SU-DHL-6 (cell line): Measurements from ENCODE around the gene SESN1.

ENCODE experiments used
- H2AFZ ChIP-seq: fragments of 200-600 bp; sonication (generic); 2 replicates; pipeline ENCODE4 v1.6.1; 2014; ENCODE audit warnings: low read depth, mild to moderate bottlenecking, moderate library complexity, mixed read lengths, antibody characterized with exemption, low read length; ENCODE audit not compliant: severe bottlenecking
- H3F3A ChIP-seq: fragments of 200-600 bp; shearing (Covaris generic); 2 replicates; pipeline ENCODE4 v1.6.0; 2016; ENCODE audit warnings: antibody characterized with exemption, mild to moderate bottlenecking; ENCODE audit not compliant: insufficient read depth
- H3K27ac ChIP-seq: fragments of 200-600 bp; sonication (generic); 2 replicates; pipeline ENCODE4 v1.5.1; 2016; ENCODE audit warnings: low read depth, mild to moderate bottlenecking, low read length, moderate library complexity, mixed read lengths
- H3K27me3 ChIP-seq: fragments of 200-600 bp; sonication (generic), shearing (Covaris generic); 2 replicates; pipeline ENCODE4 v1.6.0; 2014; ENCODE audit warnings: mild to moderate bottlenecking, low read length
- H3K36me3 ChIP-seq: fragments of 200-600 bp; sonication (generic); 2 replicates; pipeline ENCODE4 v1.6.1; 2014; ENCODE audit warnings: mild to moderate bottlenecking, low read length, mixed read lengths
- H3K4me2 ChIP-seq: fragments of 300-600, 200-600 bp; shearing (Covaris generic), sonication (generic); 2 replicates; pipeline ENCODE4 v1.6.0; 2014; ENCODE audit warnings: low read length, low read depth, mild to moderate bottlenecking; ENCODE audit not compliant: poor library complexity, severe bottlenecking
- H3K4me3 ChIP-seq: fragments of 200-600 bp; sonication (generic); 2 replicates; pipeline ENCODE4 v1.5.1; 2014; ENCODE audit warnings: antibody characterized with exemption, low read length, mild to moderate bottlenecking, mixed read lengths; ENCODE audit not compliant: insufficient read depth, poor library complexity, severe bottlenecking
- H3K79me2 ChIP-seq: fragments of 200-600 bp; sonication (generic); 2 replicates; pipeline ENCODE4 v1.6.1; 2014; ENCODE audit warnings: mild to moderate bottlenecking, low read length, moderate library complexity; ENCODE audit not compliant: insufficient read depth
- H3K9ac ChIP-seq: fragments of 200-600 bp; sonication (generic); 2 replicates; pipeline ENCODE4 v1.7.0; 2014; ENCODE audit warnings: mild to moderate bottlenecking, low read length
- H3K9me2 ChIP-seq: fragments of 200-600 bp; sonication (generic); replicated peaks from 2 replicates; pipeline ENCODE4 v1.6.1; 2014; ENCODE audit warnings: low read length; ENCODE audit not compliant: insufficient read depth
- H3K9me3 ChIP-seq: fragments of 200-600 bp; sonication (generic); 2 replicates; pipeline ENCODE4 v1.6.1; 2014; ENCODE audit warnings: low read length, mixed read lengths; ENCODE audit not compliant: insufficient read depth
- H4K20me1 ChIP-seq: fragments of 200-600 bp; sonication (generic); 2 replicates; pipeline ENCODE4 v1.6.1; 2014; ENCODE audit warnings: low read depth, mild to moderate bottlenecking, antibody characterized with exemption, low read length, moderate library complexity, mixed read lengths
- EZH2phosphoT487 ChIP-seq: fragments of 200-600 bp; sonication (generic), shearing (Covaris generic); conservative IDR thresholded peaks from 2 replicates; pipeline ENCODE4 v1.6.1; 2018; ENCODE audit warnings: mild to moderate bottlenecking, antibody characterized with exemption, low read length, moderate library complexity, mixed read lengths
- TF ChIP-seq, protein P1 (sequence below): fragments of 200-600 bp; sonication (generic); IDR thresholded peaks from one replicate; pipeline ENCODE4 v1.5.1; 2017; ENCODE audit warnings: antibody characterized with exemption, mild to moderate bottlenecking, low read length, moderate library complexity; ENCODE audit not compliant: insufficient read depth, poor library complexity, severe bottlenecking

SESN1 gene

DNA sequence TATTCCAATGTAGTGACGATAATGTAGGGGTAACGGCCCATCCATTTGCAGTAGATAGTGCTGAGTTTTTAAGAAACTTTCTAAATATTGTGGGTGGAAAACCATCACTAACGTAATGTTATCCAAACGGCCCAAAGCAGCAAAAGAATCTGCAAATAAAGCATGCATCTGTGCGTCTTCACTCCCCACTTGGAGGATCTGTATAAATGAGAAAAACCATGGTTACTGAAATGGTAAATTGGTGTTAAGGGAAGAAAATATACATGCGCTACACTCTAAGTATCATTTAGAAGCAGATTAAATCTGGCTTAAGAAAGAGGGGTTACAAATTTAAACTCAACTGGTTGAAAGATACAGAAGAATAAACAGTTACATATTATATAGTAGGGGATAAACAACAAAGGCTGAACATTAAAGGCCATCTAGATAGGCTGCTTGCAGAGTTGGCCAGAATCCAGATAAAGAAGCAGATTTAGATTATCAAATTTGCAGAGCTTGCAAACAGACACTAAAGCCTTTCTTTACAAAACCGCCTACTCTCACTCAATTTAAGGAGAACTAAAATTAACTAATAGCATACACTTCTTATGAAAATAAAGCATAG is 93.3 kb downstream of the SESN1 start:
- H3K79me2 ChIP-seq: no peaks in the 10 kb centered on the region

DNA sequence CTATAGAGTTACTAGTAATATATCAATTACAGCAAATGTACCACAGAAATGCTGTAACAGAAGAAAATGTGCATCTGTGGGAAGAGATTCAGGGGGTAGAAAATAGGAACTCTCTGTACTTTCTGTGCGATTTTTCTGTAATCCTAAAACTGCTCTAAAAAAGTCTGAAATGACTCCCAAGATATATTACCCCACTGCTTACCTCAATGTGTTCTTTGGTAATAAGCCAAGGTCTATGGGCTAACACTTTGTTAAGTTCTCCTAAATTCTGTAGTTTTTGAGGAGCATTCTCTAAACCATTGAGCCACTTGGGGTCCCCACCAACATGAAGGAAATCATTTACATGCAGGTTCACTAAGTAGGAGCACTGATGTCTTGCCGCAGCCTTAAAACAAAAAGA is 94.4 kb downstream of the SESN1 start:
- no peaks in the 10 kb centered on the region for H4K20me1 ChIP-seq
- H3K4me3 ChIP-seq: no peak overlapping the region
- no peak overlapping the region for H2AFZ ChIP-seq
- no peaks in the 10 kb centered on the region for H3F3A ChIP-seq
- H3K27ac ChIP-seq: no peak overlapping the region
- no peak overlapping the region for H3K9ac ChIP-seq
- H3K27me3 ChIP-seq: no peaks in the 10 kb centered on the region
- H3K79me2 ChIP-seq: no peaks in the 10 kb centered on the region
- no peaks in the 10 kb centered on the region for H3K36me3 ChIP-seq
- H3K4me2 ChIP-seq: no peak overlapping the region
- H3K9me2 ChIP-seq: no peaks in the 10 kb centered on the region
- TF ChIP-seq, protein P1, sequence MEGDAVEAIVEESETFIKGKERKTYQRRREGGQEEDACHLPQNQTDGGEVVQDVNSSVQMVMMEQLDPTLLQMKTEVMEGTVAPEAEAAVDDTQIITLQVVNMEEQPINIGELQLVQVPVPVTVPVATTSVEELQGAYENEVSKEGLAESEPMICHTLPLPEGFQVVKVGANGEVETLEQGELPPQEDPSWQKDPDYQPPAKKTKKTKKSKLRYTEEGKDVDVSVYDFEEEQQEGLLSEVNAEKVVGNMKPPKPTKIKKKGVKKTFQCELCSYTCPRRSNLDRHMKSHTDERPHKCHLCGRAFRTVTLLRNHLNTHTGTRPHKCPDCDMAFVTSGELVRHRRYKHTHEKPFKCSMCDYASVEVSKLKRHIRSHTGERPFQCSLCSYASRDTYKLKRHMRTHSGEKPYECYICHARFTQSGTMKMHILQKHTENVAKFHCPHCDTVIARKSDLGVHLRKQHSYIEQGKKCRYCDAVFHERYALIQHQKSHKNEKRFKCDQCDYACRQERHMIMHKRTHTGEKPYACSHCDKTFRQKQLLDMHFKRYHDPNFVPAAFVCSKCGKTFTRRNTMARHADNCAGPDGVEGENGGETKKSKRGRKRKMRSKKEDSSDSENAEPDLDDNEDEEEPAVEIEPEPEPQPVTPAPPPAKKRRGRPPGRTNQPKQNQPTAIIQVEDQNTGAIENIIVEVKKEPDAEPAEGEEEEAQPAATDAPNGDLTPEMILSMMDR: no peak
- no peak for TF ChIP-seq EZH2phosphoT487
- no peaks in the 10 kb centered on the region for H3K9me3 ChIP-seq

More for the DNA sequence above, 93.3 kb downstream of the SESN1 start:
- Histone ChIP-seq H3K4me3 (no peak overlapping the region), H3K9me2 (no peaks in the 10 kb centered on the region), H3K27me3 (no peaks in the 10 kb centered on the region), H4K20me1 (no peaks in the 10 kb centered on the region), H3F3A (no peaks in the 10 kb centered on the region), H3K4me2 (no peak overlapping the region), H3K9me3 (no peaks in the 10 kb centered on the region), H3K27ac (no peak overlapping the region), H3K9ac (no peak overlapping the region), H2AFZ (no peak overlapping the region), H3K36me3 (no peaks in the 10 kb centered on the region)
- TF ChIP-seq, protein P1: no peak
- no peak for TF ChIP-seq EZH2phosphoT487

DNA sequence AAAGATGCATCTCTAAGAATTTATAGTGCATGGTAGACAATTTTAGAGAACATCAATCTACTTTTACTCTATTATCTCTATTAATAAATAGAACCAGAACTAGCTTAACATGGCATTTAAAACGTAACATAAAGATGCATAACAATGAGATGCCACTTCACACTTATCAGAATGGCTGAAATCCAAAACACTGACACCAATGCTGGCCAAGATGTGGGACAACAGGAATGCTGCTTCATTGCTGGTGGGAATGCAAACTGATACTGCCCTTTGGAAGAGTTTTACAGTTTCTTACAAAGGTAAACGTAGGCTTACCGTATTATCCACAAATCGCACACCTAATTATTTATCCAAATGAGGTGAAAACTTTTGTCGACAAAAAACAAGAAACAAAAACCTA is 95.2 kb downstream of the SESN1 start:
- Histone ChIP-seq H3K27me3 (no peaks in the 10 kb centered on the region), H3K4me3 (no peak overlapping the region), H3K9me3 (no peaks in the 10 kb centered on the region), H3K79me2 (no peaks in the 10 kb centered on the region), H3K36me3 (no peaks in the 10 kb centered on the region), H3K9me2 (no peaks in the 10 kb centered on the region), H3F3A (no peaks in the 10 kb centered on the region), H3K9ac (no peak overlapping the region), H3K4me2 (no peak overlapping the region), H2AFZ (no peak overlapping the region), H3K27ac (no peak overlapping the region), H4K20me1 (no peaks in the 10 kb centered on the region)
- TF ChIP-seq, protein P1: no peak
- no peak for TF ChIP-seq EZH2phosphoT487
